Rectal smooth muscle tissue (tissue), 1 donor: ENCODE measurements around the gene MC4R.
"Not testable (repeated sequence)": the region's sequence is repeated elsewhere in the genome, so short reads cannot be mapped to it uniquely, and the experiment has no call there.

ENCODE experiments used
- H3K27ac ChIP-seq: one replicate; pipeline ENCODE4 v1.7.0; 2013; ENCODE audit warnings: low read depth, low read length, inconsistent platforms
- H3K27me3 ChIP-seq: one replicate; pipeline ENCODE4 v1.7.0; 2013; ENCODE audit warnings: low read length; ENCODE audit not compliant: control insufficient read depth, insufficient read depth
- H3K36me3 ChIP-seq: one replicate; pipeline ENCODE4 v1.7.0; 2013; ENCODE audit warnings: low read length; ENCODE audit not compliant: control insufficient read depth, insufficient read depth
- H3K4me1 ChIP-seq: one replicate; pipeline ENCODE4 v1.7.0; 2013; ENCODE audit warnings: low read length; ENCODE audit not compliant: control insufficient read depth, insufficient read depth
- H3K4me3 ChIP-seq: one replicate; pipeline ENCODE4 v1.7.0; 2013; ENCODE audit warnings: low read length
- H3K9ac ChIP-seq: one replicate; pipeline ENCODE4 v1.7.0; 2013; ENCODE audit warnings: low read length

The MC4R gene

GRCh38 chr18:60372596-60372995, at the start of gene MC4R:
MC4R (minus strand) TSS chr18:60372775; CDS start chr18:60372349, 426 bp downstream.
- no peak within 1 kb of the TSS for H3K9ac ChIP-seq
- H3K27me3 ChIP-seq = no peaks in the 10 kb centered on the region
- no peak within 1 kb of the TSS for H3K27ac ChIP-seq
- H3K4me3 ChIP-seq = no peak within 1 kb of the TSS
- no peaks in the 10 kb centered on the region for H3K4me1 ChIP-seq
- no peaks in the 10 kb centered on the region for H3K36me3 ChIP-seq

- not testable (repeated sequence) for H3K9ac ChIP-seq, H3K27ac ChIP-seq, H3K36me3 ChIP-seq
Measured at GRCh38 chr18:60422306-60422705, 49.7 kb upstream of the MC4R start.

GRCh38 chr18:60421356-60422118, 49.0 kb upstream of the MC4R start:
- H3K36me3 ChIP-seq = no peaks in the 10 kb centered on the region
- H3K27me3 ChIP-seq = no peaks in the 10 kb centered on the region
- no peak overlapping the region for H3K27ac ChIP-seq
- H3K4me3 ChIP-seq = no peak overlapping the region
- H3K4me1 ChIP-seq = no peaks in the 10 kb centered on the region
- no peak overlapping the region for H3K9ac ChIP-seq

More at GRCh38 chr18:60422306-60422705, 49.7 kb upstream of the MC4R start:
- not testable (repeated sequence) for H3K4me3 ChIP-seq, H3K4me1 ChIP-seq, H3K27me3 ChIP-seq

- no peak overlapping the region for H3K9ac ChIP-seq
- no peak overlapping the region for H3K27ac ChIP-seq
- H3K4me1 ChIP-seq = no peaks in the 10 kb centered on the region
- H3K4me3 ChIP-seq = no peak overlapping the region
- H3K27me3 ChIP-seq = no peaks in the 10 kb centered on the region
- no peaks in the 10 kb centered on the region for H3K36me3 ChIP-seq
Measured at GRCh38 chr18:60417946-60418345, 45.4 kb upstream of the MC4R start.

- Histone ChIP-seq H3K27ac (no peak overlapping the region), H3K27me3 (no peaks in the 10 kb centered on the region), H3K36me3 (no peaks in the 10 kb centered on the region), H3K9ac (no peak overlapping the region), H3K4me1 (no peaks in the 10 kb centered on the region), H3K4me3 (no peak overlapping the region)
Measured at GRCh38 chr18:60413944-60414547, 41.5 kb upstream of the MC4R start.

GRCh38 chr18:60411715-60412114, 39.1 kb upstream of the MC4R start:
- no peak overlapping the region for H3K27ac ChIP-seq
- H3K4me3 ChIP-seq = no peak overlapping the region
- H3K36me3 ChIP-seq = no peaks in the 10 kb centered on the region
- no peaks in the 10 kb centered on the region for H3K27me3 ChIP-seq
- no peaks in the 10 kb centered on the region for H3K4me1 ChIP-seq
- H3K9ac ChIP-seq = no peak overlapping the region

- H3K4me3 ChIP-seq = no peak overlapping the region
- no peaks in the 10 kb centered on the region for H3K4me1 ChIP-seq
- H3K36me3 ChIP-seq = no peaks in the 10 kb centered on the region
- no peak overlapping the region for H3K9ac ChIP-seq
- no peaks in the 10 kb centered on the region for H3K27me3 ChIP-seq
- no peak overlapping the region for H3K27ac ChIP-seq
Measured at GRCh38 chr18:60406721-60407120, 34.1 kb upstream of the MC4R start.

- no peaks in the 10 kb centered on the region for H3K4me1 ChIP-seq
Measured at GRCh38 chr18:60404486-60405085, 32.0 kb upstream of the MC4R start.

GRCh38 chr18:60401346-60401745, 28.8 kb upstream of the MC4R start:
- no peak overlapping the region for H3K27ac ChIP-seq
- H3K36me3 ChIP-seq = no peaks in the 10 kb centered on the region
- no peaks in the 10 kb centered on the region for H3K4me1 ChIP-seq
- no peak overlapping the region for H3K9ac ChIP-seq
- H3K27me3 ChIP-seq = no peaks in the 10 kb centered on the region
- no peak overlapping the region for H3K4me3 ChIP-seq

More at GRCh38 chr18:60404486-60405085, 32.0 kb upstream of the MC4R start:
- H3K4me3 ChIP-seq = no peak overlapping the region
- H3K27me3 ChIP-seq = no peaks in the 10 kb centered on the region
- H3K36me3 ChIP-seq = no peaks in the 10 kb centered on the region
- no peak overlapping the region for H3K27ac ChIP-seq
- no peak overlapping the region for H3K9ac ChIP-seq

GRCh38 chr18:60391571-60392226, 19.1 kb upstream of the MC4R start:
- no peaks in the 10 kb centered on the region for H3K4me1 ChIP-seq

GRCh38 chr18:60389314-60389713, 16.7 kb upstream of the MC4R start:
- Histone ChIP-seq H3K36me3 (no peaks in the 10 kb centered on the region), H3K27me3 (no peaks in the 10 kb centered on the region), H3K4me1 (no peaks in the 10 kb centered on the region), H3K27ac (no peak overlapping the region), H3K4me3 (no peak overlapping the region), H3K9ac (no peak overlapping the region)

More at GRCh38 chr18:60391571-60392226, 19.1 kb upstream of the MC4R start:
- Histone ChIP-seq H3K27ac (no peak overlapping the region), H3K9ac (no peak overlapping the region), H3K27me3 (no peaks in the 10 kb centered on the region), H3K4me3 (no peak overlapping the region), H3K36me3 (no peaks in the 10 kb centered on the region)

- H3K4me1 ChIP-seq = no peaks in the 10 kb centered on the region
- no peaks in the 10 kb centered on the region for H3K36me3 ChIP-seq
- no peak overlapping the region for H3K4me3 ChIP-seq
- H3K27me3 ChIP-seq = no peaks in the 10 kb centered on the region
- no peak overlapping the region for H3K27ac ChIP-seq
- H3K9ac ChIP-seq = no peak overlapping the region
Measured at GRCh38 chr18:60385693-60386092, 13.1 kb upstream of the MC4R start.
